ENCODE data around the gene GLRX3.

The GLRX3 gene

DNA sequence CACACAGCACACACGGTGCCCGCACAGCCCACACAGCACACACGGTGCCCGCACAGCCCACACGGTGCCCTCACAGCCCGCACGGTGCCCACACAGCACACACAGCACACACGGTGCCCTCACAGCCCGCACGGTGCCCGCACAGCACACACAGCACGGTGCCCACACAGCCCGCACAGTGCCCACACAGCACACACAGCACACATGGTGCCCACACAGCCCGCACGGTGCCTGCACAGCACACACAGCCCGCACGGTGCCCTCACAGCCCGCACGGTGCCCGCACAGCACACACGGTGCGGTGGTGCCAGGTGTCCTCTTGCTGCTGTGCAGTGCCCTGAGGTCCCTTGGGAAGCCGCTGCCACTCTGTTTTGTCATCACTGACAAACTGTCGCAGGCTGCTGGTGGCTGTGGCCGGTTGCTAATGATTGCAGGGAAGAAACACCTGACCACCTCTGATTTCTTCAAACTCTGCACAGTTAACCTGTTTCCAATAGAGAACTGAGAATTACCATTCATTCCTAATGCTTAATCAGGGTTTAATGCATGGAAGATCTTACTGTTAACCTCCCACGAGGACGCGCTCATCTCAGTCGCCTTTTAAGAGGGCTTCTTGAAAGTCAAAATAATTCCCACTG, 66.9 kb downstream of the GLRX3 start:
- TF ChIP-seq GATA2 (IDR thresholded peaks at IDR 0.05; ENCODE audit: low read depth, low read length), result no peak
- no peak for TF ChIP-seq GATA3 (IDR thresholded peaks at IDR 0.05; ENCODE audit: low read depth, low read length)

DNA sequence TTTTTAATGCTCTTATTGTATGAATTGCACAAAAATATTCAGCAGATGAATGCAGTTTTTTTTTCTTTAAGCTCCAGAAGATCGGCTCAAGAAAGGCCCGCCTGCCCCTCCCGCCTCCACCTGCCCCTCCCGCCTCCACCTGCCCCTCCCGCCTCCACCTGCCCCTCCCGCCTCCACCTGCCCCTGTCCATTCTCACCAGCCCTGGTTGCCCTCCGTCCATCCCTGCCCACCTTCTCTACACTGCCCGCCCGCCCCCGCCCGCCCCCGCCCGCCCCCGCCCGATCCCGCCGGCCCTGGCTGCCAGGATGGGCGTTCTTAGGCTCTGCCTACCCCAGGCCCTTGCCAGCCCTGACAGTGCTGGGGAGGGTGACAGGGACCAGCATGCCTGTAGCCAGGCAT, 67.4 kb downstream of the GLRX3 start:
- TF ChIP-seq GATA3 (IDR thresholded peaks at IDR 0.05; ENCODE audit: low read depth, low read length) (no peak), GATA2 (IDR thresholded peaks at IDR 0.05; ENCODE audit: low read depth, low read length) (no peak)

DNA sequence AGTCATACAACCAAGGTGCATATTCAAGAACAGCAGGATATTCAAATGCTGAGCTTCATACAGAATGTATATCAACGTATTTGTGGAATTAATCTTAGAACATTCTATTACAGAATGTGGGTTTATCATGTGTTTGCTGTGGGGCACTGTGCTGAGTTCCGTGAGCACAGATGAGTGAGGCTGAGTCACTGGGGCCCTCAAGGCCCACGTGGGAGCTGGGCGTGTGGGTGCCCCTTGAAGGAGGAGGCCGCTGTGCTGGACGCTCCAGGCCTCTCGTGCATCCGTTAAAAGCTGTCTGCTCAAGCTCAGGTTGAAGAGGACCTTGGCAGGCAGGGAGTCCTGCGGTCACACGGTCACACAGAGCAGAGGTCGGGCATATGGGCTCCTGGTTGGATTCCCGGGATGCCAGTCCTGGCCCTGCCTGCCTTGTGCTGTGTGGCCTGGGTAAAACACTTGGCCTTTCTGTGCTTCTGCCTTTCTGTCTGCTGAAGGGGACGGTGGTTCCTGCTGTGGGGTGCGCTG, 70.1 kb downstream of the GLRX3 start:
- no peak for TF ChIP-seq GATA2 (IDR thresholded peaks at IDR 0.05; ENCODE audit: low read depth, low read length)

DNA sequence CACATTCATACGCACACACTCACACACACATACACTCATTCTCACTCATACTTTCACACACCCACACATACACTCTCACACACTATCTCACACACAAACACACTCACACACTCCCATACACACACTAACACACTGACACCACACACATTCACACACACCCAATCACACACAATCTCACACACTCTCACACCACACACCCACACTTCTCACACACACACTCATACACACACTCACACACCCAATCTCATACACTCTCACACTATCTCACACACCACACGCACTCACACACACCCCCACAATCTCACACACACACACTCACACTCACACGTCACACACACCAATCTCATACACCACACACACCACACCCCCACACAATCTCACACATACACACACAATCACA, 71.0 kb downstream of the GLRX3 start:
- TF ChIP-seq GATA3 (IDR thresholded peaks at IDR 0.05; ENCODE audit: low read depth, low read length) (no peak), GATA2 (IDR thresholded peaks at IDR 0.05; ENCODE audit: low read depth, low read length) (no peak)

DNA sequence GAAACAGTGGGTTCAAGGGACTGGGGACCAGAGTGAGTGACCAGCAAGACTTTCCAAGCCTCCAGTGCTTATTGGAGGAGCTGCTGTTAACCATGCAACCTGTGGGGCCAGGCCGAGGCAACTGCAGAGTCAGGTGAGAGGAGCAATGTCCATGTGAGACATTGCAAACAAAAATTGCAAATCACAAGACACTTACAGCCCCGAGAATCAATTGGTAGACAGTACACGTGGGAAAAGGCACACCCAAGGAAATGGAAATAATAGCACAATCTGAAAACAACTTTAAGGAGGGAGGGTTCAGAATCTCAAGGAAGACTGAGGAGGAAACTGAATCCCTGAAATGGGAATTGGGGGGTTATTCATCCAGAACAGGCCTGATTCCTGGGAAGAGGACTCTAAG, 72.6 kb downstream of the GLRX3 start:
- TF ChIP-seq GATA2 (IDR thresholded peaks at IDR 0.05; ENCODE audit: low read depth, low read length) (no peak), GATA3 (IDR thresholded peaks at IDR 0.05; ENCODE audit: low read depth, low read length) (no peak)

DNA sequence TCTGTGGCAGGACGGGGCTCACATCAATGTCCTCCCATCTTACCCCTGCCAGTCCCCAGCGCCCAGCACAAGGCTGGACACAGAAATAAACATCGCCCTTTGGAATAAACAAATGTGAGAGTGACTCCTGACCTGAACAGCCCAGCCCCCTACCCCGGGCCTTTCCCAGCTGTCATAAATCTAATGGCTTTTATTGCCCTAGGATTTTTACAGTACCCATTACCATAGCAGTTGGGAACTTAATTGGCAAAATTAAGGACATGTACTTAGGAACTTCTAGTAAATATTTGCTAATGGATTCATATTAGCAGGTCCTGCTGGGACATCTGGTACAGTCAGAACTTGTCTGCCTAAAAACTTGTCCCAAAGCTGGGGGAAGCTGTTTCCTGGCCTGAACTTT, 76.6 kb downstream of the GLRX3 start:
- no peak for TF ChIP-seq GATA2 (IDR thresholded peaks at IDR 0.05; ENCODE audit: low read depth, low read length)
- no peak for TF ChIP-seq GATA3 (IDR thresholded peaks at IDR 0.05; ENCODE audit: low read depth, low read length)

DNA sequence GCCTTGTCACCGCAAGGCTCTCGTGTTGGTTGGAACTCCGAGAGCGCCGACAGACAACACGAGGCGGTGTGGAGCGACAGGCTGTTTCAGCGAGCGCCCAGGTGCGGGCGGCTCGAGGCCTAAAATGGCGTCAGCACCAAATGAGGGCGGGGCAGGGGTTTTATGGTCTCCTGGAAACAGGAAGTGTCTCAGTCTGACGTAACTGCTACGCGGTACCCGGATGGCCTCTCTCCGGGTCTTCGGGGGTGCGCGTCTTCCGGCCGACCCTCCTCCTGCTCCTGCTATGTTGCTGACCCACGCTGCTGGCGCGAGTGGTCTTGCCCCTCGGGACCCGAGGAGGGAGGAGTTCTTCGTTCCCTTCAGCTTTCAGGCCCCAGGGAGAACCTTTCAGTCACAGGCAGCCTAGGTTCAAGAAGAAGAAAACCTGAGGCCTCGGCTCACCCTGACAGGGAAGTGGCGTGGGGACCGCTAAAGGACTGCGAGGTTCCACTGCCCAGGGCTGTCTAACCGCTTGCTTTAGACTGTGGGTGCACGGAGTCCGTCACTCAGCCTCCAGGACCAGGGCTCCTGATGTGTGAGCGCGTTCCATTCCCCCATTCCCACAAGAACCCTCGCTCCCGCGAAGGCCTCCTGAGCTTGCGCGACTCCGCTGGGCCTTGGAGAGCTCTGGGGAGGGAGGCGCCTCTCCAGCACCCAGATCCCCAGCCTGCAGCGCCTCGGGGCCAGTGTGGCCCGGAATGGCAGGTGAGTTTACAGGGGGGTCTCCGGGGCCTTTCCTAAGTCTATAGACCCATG, 77.3 kb downstream of the GLRX3 start:
- TF ChIP-seq GATA2 (IDR thresholded peaks at IDR 0.05; ENCODE audit: low read depth, low read length) (no peak), GATA3 (IDR thresholded peaks at IDR 0.05; ENCODE audit: low read depth, low read length) (no peak)

DNA sequence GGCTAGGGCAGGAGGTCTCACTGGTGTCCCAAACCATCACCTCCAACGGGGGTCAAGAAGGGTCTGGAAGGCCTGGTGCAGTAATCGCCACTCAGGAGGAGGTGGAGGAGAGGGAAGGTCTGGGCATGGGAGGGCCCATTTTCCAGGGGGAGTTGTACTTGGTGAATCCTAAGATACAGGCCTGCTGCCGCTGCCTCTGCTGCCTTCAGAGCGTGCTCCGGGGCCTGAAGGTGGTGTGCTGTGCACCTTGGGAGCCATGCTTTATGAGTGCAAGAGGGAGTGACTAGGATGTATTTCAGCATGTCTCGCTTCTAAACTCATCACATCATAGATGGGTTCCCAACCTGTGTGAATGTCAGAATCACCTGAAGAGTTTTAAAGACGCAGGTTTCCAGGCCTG, 78.2 kb downstream of the GLRX3 start:
- TF ChIP-seq GATA2 (IDR thresholded peaks at IDR 0.05; ENCODE audit: low read depth, low read length) (no peak), GATA3 (IDR thresholded peaks at IDR 0.05; ENCODE audit: low read depth, low read length) (no peak)

DNA sequence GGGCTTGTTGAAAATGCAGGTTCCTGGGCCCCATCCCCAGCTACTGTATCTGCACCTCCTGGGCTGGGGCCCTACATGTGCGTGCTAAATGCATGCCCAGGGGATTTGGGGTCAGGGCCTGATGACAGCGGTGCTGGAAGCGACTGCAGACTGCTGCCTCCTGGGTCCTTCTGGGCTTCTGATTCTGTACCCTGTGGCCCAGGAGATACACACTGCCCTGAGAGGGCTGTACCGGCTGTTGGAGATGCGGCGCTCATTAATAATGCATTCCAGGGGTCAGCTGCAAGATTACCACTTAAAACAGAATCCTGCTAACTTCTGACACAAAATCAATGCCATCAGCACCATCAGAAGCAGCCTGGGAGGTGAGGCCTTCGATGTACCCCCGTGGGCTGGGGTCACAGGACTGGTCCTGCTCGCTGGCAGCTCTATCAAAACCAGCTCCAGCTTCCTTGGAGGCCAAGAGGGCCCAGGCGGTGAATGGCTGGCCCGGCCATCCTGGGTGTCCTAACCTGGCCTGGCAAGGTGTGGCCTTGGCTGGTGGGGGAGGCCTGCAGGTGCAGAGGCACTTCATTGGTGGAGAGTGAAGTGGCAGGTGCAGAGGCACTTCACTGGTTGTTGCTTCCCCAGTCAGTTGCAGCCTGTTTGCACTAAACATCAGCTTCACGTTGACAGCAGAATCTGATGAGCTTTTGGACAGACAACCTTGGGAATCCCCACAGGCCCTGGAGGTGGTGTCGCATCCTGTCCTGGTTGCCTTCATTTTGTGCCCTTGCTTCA, 79.2 kb downstream of the GLRX3 start:
- TF ChIP-seq GATA2 (IDR thresholded peaks at IDR 0.05; ENCODE audit: low read depth, low read length), result no peak

DNA sequence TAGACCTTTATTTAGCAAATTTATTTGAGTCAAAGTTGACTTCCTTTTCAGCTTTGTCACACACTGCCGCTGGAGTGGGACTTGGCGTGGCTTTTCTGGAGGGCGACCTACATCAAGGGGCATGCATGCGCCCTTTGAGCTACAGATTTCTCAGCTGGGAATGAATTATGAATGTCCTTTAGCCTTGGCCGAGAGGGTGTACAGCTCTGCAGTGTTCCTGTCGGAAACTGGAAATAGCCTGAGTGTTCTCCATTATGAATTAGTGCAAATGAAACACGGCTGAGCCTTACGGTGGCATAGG, 79.7 kb downstream of the GLRX3 start:
- TF ChIP-seq GATA3 (IDR thresholded peaks at IDR 0.05; ENCODE audit: low read depth, low read length), result no peak
- TF ChIP-seq GATA2 (IDR thresholded peaks at IDR 0.05; ENCODE audit: low read depth, low read length), result no peak

DNA sequence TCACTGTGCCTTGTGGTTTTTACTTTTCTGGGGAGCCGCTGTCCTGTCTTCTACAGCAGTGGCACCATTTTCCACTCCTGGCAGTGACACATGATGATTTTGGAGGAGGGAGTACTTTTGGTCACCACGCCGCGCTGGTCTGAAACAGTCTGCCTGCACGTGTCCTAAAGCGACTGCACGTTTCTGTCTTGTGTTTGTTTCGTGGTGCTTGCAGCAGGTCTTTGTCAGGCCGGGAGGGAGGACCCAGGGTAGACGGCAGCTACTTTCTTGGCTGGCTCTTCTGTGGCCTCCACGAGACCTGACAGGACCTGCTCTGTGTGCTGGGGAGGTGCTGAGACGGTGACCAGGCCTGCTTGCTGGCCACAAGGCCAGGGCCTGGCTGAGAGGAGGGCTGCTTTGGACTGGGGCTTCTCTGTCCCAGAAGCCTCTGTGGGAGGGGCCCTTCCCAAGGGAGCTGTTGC, 82.0 kb downstream of the GLRX3 start:
- TF ChIP-seq GATA2 (IDR thresholded peaks at IDR 0.05; ENCODE audit: low read depth, low read length), result no peak
- TF ChIP-seq GATA3 (IDR thresholded peaks at IDR 0.05; ENCODE audit: low read depth, low read length), result no peak

DNA sequence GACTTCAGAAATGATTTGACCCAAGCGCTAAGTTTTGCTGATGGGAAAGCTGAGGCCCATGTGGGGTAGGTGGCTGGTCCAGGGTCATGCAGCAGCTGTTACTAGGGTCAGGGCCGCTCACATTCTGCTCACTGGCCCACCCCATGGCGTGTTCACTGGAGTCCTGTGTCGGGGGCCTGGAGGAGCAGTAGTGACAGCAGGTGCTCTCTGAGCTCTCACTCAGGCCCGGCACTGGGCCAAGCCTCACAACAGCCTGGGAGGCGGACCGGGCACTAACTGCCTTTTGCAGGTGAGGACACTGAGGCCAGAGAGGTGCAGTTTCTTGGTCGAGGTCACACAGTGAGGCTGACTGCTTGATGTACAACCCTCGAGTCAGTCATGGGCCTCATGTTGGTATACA, 82.7 kb downstream of the GLRX3 start:
- TF ChIP-seq GATA2 (IDR thresholded peaks at IDR 0.05; ENCODE audit: low read depth, low read length) (no peak), GATA3 (IDR thresholded peaks at IDR 0.05; ENCODE audit: low read depth, low read length) (no peak)

DNA sequence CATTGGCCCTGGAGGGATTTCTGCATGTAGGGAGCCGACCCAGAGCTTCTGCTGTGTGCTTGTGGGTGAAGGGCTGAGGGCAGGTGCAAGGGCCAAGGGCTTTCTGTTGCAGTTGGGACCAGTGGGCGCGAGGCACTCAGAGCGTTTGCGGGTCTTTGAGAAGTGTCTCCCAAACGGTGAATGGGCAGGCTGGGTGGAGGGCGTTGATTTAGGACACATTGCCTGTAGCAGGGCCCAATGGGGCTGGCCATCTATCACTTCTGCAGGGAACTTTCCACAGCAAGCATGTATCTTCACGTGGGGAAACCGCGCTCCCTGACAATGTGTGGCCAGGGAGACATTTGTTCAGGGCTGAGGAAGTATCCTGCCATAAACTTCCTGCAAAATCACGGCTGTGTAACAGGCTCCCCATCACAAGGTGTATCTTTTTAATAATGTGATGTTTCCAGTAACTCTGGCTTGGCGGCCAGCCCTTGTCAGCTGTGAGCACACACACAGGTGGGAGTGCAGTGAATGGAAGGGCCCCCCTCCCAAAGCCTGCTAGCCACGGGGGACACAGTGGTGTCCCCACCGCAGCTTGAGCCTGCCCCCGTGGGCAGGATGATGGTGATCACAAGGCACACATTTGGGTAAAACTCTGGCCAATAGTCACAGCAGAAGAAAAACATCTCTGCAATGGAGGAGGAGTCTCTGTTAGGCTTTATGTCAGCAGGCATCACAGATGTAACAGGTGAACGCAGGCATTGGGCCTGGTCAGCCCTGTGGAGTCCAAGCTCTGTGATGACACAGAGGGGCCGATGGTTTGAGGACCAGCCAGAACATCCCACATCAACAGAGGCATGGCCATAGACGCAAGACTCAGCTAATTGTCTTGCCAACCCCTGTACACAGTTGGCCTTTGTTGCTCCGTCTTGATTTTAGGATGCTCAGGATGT, 84.3 kb downstream of the GLRX3 start:
- TF ChIP-seq GATA3 (IDR thresholded peaks at IDR 0.05; ENCODE audit: low read depth, low read length) (no peak), GATA2 (IDR thresholded peaks at IDR 0.05; ENCODE audit: low read depth, low read length) (no peak)

All from SH-SY5Y (cell line).